ENCODE results near the gene CFAP58.

The CFAP58 gene

DNA sequence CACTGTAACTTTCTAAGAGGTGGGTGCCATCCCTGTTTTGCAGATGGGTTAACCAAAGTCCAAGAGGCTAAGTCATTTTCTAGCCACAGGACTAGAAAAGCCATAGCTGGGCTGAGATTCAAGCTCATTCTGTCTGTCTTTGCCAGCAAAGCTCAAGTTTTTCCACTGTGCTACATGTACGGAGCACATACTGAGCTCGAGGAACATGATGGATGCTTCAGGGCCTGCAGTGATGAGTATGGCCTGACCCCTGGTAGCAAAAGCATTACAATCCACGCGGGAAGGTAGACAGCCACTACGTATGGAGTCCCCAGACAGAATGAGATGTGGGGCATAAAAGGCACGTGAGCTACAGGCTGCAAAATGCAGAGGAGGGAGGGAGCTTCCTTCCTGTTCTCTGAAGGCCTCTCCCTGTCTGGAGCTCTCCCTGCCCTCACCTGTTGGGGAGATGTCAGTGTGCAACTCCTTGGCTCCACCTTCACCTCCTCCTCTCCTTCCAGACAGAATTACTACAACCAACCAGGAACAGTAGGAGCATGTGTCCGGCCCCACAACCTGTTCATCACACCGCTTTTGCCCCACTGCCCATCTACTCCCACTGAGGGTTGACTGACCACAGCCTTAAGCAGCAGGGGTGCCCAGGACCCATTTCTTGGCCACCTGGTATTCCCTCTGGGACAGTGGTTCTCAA is 31.8 kb upstream of the CFAP58 start:
- DNase-seq: no peak

DNA sequence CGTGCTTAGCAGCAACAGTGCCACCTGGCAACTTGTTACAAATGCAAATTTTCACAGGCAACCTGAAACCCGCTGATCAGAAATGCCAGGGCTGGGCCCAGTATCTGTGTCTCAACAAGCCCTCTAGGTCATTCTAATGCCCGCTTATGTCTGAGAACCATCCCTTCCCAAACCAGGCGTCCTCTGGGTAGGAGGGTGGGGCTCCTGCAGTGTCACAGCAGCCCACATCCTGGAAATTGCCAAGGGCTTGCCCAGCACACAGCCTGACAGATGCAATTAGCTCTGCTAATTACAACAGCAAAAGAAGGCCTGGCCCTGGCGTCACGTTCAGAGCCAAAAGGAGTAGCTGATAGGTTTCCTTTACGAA is 31.2 kb upstream of the CFAP58 start:
- DNase-seq: no peak

DNA sequence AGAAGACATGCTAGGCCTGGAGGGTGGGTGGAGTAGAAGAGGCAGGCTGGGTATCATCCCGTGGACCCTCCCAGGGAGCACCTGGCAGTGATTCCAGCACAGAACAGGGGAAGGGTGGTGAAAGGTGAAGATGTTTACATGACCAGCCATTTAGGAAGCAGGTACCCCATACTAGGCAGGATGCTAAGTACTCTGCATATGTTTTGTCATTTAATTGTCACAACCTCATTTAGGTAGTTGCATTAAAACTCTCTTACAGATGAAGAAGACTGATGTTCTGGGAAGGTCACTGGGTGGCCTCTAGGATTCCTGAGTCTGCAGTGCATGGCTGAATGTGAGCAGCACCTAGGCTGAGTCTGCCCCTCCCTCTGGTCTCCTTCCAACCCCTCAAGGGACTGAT is 30.5 kb upstream of the CFAP58 start:
- no peak for DNase-seq

DNA sequence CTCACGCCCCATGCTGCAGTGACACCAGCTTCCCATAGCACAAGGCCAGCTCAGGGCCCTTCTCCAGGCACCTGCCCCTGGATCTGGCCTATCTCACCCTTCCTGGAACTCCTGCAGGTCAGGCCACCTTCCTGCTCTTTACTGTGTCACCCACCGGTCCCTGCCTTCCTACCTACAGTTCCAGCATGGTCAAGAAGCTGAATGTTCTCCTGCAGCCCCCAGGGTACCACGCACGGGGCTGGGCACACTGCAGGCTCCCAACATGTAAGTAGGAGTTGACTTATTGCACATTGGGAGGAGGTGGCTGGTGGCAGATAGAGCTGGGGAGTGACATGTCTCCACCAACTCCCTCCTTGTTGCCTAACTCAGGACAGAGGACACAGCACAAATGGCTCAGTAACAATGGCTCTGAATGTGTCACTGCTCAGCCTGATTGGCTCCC is 29.9 kb upstream of the CFAP58 start:
- DNase-seq: no peak

DNA sequence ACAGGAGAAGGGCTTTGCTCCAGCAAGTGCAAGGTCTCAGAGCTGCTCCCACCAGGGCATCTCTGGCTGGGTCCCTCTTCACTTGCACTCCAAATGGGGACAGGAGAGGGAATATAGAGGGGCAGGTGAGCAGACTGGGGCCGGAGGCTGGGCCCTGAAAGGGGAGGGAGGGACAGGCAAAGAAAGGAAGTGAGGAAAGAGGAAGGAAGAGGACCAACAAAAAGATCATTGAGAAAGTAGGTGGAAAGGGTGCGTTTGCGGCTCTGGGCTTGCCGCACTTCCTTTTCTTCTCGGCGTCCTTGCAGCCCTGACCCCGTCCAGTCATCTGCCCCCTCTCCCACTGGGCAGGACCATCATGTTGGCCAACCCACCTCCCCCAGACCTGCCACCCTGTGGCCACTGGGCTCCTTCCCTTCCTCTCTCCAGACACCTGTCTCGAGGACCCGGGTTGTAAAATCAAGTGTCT is 29.4 kb upstream of the CFAP58 start:
- DNase-seq: no peak

DNA sequence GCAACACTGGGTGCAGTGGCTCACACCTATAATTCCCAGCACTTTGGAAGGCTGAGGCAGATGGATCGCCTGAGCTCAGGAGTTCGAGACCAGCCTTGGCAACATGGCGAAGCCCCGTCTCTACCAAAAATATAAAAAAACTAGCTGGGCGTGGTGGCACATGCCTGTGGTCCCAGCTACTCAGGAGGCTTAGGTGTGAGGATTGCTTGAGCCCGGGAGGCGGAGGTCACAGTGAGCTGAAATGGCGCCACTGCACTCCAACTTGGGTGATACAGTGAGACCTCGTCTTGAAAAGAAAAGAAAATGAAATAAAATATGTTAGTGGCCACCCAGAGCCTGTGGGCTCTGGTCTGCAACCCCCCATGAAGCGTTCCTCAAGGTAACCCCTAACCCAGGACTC is 28.7 kb upstream of the CFAP58 start:
- DNase-seq: no peak

DNA sequence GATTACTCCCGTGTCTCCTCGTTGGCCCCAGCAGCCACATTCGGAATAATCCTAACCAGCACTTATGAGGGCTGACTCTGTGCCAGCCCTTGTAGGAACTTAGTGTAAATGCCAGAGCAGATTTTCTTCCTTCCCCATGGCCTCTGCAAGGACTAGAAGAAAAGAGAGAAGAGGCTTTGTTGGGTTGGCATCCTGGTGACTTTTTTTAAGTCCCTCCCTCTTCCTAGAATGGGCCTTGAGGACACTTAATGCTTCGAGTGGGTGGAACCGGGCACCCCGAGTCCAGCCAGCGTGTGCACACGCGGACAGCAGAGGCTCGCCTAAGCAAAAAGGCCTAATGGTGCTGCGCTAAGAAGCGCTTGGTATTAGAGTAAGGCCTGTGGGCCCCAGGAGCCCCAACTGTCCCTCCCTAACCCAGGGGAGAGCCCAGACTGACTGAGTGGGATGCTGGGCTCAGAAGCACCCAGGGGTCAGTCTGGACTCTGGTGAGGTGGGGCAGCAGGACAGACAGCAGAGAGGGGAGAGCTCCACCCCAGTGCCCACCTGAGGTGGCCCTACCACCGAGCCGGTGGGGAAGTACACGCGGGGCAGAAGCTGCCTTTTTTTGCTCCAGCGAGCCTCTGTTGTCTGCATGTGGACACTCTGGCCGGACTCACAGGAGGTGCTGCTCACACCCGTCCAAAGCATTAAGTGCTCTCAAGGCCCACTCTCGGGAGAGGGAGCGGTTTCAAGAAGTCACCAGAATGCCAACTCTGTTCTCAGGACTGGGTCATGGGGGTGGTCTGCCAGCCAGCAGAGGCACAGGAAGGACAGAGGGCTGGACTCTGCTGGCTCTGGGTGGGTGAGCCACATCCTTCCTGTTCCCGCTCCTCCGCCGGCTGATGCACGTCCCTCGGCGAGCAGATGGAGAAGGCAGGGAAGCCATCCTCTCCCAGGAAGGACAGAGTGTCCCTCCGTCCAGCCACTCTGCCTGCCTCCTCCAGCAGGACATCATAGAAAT is 27.9 kb upstream of the CFAP58 start:
- no peak for DNase-seq

DNA sequence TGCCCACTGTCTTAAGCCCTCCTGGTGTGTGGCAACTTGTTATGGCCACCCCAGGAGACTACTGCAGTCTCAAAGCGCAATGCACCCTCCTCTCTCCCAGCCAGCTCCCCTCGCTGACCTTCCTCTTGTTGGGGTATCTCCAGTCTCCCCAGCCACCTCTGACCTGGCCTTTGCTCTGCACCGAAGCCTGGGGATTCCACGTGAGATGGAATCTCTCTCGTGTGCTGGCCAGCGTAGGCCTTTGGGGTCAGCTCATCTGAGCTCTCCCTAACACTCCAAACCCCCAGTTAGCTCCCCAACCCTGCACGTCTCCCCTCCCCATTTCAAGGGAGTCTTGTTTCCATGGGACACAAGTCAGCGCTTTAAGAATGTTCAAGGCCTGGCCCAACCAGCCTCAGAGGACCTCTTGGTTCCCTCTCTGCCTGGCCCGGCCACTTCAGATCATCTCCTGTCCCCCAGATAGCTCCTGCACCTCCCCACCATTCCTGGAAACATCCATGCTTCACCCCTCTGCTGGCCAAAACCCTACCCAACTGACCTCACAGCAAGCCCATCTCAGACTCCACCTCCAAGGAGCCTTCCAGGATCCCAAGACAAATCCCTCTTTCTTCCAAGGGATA is 26.5 kb upstream of the CFAP58 start:
- no peak for DNase-seq

DNA sequence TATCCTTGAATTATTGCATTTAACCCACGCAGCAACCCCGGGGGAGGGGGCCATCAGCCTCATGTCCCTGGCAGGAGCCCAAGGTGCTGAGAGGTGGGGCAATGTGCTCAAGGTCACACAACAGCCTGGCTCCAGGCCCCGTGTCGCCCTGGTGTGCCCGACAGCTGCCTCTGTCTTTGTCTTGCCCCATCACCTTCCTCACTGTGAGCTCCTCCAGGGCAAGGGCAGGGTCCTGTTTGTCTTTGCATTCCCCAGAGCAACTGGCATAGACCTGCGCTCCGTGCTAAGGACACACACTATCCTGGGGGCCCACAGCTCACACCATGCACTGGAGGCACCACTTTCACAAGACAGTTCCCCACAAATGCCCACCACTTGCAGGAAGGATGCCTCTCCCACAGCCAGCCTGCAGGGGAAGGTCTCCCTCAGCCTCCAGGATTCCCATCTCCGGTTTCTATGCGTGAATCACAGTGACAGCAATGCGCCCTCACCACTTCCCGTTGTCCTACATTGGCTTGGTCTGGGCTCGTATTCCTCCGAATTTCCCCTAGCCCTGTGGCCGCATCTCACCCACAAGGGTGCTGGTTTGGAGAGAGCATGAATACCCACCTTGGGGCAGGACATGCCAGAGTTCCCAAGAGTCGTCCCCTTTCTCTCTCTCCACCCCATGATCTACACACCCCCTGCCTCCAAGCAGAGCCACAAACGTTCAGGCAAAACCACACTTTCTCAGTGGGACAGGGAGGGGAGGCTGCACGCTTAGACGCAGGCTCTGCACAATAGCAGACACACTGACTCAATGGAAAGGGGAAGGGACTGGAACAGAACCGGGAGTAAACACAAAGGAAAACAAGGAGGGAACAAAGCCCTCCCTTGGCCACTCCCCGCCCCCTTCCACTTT is 25.6 kb upstream of the CFAP58 start:
- no peak for DNase-seq

DNA sequence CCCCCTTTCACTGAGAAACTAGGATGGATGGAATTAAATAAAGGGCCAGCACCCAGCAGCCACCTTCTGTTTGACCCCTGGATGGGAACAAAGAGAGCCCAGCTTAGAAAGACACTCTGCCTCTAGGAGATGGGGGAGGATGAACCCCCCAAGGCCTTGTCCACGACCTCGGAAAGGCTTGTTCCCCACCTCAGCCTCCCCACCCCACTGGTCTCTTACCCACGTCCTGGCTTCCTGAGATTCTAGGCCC is 25.1 kb upstream of the CFAP58 start:
- no peak for DNase-seq

DNA sequence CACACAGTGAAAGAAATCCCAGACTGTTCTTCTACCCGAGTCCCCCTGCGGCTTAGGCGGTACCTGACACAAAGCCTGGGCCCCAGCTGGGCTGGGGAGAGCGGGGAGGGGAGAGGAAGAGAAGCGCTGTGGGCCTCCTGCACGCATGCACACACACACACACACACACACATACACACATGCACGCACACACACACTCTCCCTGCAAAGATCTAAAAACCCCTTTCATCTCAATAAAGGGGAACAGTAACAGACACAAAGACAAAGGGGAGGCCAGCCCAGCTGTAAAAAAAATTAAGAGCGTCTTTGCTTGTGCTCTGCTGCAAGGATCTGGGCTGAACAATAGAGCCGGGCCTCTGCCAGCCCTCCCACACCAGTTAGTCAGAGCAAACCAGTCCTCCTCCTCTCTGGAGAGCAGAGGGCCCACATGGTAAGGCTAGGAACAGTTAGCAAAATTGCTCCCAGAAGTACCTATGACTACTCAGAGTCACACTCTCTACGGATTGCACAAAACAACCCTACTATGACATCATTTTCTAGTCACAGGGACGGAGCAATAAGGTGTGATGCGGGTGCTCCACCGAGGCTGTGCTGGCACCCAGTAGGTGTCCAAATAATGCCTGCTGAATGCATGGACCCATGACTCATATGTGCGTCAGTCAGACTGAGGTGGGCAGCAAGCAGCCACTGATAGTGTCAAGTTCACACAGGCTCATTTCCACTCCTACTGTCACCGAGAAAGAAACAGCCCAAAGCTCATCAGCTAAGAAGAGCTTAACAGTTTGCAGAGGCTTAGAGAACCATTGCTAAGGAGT is 24.5 kb upstream of the CFAP58 start:
- no peak for DNase-seq

DNA sequence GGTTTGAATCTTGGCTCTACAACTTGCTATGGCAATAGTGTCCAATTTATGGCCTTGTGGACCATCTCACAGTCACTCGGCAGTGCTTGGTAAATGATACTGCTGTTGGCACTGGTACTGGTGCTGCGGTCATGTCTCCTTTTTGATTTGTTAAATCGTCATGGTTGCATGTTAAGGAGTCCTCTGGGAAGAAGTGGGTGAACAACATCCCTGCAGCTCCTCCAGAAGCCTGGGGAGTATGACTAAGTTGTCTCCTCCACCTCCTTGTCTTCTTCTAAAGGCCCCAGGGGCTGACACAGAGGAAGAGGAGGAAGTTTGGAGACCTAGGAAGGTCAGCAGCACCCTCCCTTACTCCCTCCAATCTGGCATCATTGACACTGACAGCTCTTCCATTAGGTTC is 23.9 kb upstream of the CFAP58 start:
- DNase-seq: no peak

DNA sequence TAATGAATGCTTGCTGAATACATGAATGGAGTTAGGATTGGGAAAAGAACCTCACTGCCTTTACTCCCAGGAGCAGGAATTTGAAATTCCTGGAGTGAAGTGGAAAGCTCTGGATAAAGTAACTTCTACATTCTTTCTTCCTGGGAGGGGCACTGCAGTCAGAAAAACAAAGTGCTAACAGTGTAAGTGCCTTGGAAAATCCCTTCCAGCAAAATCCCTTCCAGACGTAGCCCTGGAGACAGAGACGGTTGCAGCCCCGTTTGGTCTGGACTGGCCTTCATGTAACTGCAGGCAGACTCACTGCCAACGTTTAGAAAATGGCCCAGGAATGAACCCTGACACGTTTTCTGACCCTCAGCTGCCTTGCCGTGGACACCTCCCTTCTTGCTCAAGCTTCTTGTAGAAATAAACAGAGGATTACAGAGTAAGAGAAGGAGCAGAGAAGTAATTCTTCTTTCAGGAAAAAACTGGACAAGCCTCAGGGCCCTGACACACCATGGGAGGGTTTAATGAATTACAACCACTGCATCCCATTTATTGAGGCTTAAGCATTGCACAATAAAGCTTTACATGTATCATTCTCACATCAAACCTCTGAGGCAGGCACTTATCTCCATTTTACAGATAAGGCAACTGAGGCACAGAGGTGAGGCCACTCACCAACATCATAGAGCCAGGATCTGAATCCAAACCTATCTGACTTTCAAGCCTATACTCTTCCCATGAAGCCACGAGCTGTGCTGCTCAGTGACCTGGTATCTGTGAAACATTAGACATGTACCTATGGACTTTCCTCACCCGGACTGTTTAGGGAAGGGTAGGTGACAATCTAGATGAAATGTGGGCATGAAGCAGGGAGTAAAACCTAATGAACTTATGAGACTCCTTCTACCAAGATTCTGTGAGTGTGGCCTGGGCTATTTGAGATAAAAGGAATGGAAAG is 23.2 kb upstream of the CFAP58 start:
- no peak for DNase-seq

DNA sequence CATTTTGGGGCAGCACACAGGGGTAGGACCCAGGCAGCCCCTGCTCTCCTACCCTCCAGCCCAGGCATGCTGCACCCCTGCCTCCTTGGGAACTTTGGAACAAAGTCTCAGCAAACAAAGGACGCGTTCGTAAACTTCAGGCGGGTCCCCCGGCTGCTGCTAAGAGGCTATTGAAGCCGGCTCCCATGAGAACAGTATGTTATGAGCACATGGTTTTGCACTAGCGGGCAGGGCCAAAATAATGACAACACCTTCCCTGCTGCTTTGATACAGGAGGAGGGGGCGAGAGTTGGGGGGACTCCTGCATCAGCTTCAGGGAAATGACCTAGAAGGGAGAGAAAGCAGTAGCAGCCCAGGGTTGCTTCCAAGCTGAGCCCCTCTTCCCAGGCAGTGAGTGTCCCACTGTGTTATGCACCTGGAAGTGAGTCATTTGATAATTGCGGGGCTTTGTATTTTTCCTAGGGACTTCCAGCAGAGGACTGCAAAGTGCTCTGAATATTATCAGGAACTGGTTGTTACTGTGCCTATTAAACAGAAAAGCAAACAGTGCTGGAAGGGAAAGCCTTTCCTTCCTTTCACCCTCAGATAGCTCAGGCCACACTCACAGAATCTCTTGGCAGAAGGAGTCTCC is 22.3 kb upstream of the CFAP58 start:
- DNase-seq: no peak

DNA sequence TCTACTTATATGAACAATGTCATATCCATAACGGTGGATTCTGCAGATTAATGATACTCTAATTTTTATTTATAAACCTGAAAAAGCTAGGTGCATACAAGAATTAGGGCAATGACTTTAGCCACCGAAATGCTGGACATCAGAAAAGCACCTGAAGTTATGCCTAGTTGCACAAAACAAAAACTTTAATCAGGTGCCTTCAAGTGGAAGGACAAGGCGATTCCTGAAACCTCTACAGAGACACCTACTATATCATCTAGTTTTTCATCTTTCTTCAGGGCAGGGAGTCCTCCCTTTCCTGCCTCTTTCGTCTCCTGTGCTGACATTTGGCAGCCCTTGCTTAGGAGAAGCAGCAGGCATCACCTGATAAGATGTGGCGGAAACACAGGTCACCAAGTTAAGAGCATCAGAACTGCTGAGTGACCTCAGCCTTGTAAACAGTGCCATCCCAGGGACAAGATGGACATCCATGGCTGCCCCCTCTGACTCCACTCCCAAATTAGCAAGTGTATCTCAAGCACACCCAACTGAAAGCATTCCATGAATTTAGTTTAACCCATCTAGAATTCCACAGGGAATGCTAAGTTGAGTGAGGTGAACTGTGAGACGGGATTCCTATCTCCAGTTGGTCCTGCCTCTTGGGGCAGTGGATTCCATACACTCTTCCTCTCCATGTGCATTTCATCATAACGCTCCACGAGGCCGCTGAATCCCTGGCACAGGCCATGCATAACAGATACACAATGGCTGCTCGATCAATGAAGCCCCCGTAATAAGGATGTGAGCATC is 21.2 kb upstream of the CFAP58 start:
- no peak for DNase-seq

DNA sequence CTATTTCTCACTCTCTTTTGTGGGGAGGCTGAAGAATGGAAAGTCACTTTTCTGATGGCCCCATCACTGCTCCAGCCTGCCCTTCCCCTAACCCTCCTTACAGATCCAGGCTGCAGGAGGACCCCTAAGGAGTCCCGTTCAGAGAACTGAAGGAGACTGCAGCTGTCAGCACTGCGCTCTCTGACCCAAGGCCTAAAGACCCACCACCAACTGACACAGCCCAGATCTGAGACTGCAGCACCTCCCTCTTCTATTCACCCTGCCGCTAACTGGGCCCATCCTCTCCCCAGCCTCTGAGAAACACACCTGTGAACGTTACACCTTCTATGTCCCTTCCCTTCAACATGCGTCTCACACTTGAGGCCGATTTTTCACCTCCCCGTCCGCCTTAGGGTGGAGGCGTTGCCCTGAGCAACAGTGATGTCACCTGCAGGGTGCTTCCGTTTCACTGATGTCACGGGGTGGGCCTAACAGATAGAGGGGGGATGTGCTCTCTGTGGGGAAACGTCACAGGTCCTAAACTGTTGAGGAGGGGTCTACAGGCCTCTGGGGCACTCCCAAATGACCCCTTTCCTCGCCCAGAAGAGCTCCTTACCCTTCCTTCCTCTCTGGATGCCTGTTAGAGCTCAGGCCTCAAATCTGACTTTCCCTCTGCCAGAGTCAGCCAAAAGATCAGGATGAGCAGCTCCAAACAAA is 20.5 kb upstream of the CFAP58 start:
- no peak for DNase-seq

DNA sequence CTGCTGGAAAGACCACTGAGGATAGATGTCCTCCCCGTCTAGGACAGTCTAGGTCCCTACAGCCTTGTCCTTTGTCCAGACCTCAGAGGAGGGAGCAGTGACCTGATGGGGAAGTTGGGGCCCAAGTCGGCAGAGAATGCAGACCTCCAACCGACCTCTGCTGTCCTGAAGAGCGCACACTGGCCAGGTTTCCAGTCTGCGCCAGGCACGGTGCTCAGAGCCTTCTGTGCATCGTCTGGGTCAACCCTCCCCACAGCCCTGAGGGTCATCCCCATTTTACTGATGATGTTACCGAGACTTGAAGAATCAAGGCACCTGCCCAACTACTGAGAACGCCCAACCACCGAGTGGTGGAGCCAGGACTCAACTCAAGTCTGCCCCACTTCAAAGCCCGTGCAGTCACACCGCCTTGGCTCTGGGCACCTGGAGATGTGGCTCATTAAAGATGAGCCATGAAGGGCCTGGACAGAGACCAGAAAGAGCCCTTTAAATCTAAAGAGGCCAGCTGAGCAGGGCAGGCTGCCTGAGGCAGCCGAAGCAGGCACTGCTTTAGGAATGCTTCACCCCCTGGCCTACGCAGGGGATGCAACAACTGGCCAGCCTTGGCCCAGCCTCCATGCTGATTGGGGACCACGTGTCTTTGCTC is 19.8 kb upstream of the CFAP58 start:
- DNase-seq: no peak

DNA sequence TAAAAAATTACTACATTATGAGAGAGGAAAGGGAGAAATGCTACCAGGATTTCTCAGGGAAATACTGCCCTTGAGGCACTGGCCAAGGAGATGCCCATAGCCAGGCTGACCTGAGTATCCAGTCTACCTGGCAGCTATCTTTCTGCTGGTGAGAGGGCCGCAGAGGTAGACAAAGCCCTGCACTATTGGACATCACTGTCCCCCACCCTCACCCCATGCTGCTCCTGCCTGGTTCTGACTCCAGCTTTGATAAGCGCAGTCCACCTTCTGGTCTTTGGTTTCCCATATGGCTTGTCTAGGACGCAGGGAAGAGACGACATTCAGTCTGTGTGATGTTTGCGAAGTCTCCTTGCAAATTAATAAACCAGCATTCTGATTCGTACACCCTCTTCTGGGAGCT is 19.1 kb upstream of the CFAP58 start:
- no peak for DNase-seq
